Activated T-helper 2 cell treated with anti-CD3 and anti-CD28 coated beads, Interferon-gamma antibody, Interleukin-2, Interleukin-4, amounts not matched to agents 10 μg/mL and 5 μg/mL and 100 μg/mL, durations not matched to agents 14 hours and 24 hours and 36 hours (primary cell): ENCODE results near the gene TECPR2. TPM values are rescaled to one million over a fixed set of nuclear protein-coding genes. Genes with fewer than 3 reads are reported as not detected.

ENCODE experiments used
- DNase-seq: peaks from one replicate; pipeline ENCODE4 v3.0.0; 2021; ENCODE audit warnings: low spot score
- H3K27ac Mint-ChIP-seq: one replicate; pipeline ENCODE4 v1.8.0; 2021; ENCODE audit warnings: mixed read lengths
- H3K27me3 Mint-ChIP-seq: one replicate; pipeline ENCODE4 v1.8.0; 2021; ENCODE audit warnings: low read depth, mixed read lengths
- H3K36me3 Mint-ChIP-seq: one replicate; pipeline ENCODE4 v1.8.0; 2021; ENCODE audit warnings: low read depth, mixed read lengths
- H3K4me1 Mint-ChIP-seq: one replicate; pipeline ENCODE4 v1.8.0; 2021; ENCODE audit warnings: low read depth, mixed read lengths
- H3K4me3 Mint-ChIP-seq: one replicate; pipeline ENCODE4 v1.8.0; 2021; ENCODE audit warnings: low read depth, mild to moderate bottlenecking, moderate library complexity, mixed read lengths
- H3K9me3 Mint-ChIP-seq: one replicate; pipeline ENCODE4 v1.8.0; 2021; ENCODE audit warnings: mixed read lengths
- intact Hi-C: fragments of 100-400 bp; cut with micrococcal nuclease; formaldehyde crosslinking; loops from one replicate; pipeline ENCODE4 v1.15.1; 2023
- total RNA-seq: library from RNA; stranded (reverse); gene quantifications from 2 replicates; pipeline ENCODE4 v1.2.3, GENCODE V29; 2022

TECPR2 gene
- total RNA-seq, 1 donor from 2014 or later = 7.8 TPM

- Mint-ChIP-seq H3K9me3 (no peaks in the 10 kb centered on the region), H3K36me3 (peaks cover 3% of the 10 kb centered on the region), H3K4me3 (no peak overlapping the region), H3K4me1 (peaks cover 1% of the 10 kb centered on the region), H3K27me3 (no peaks in the 10 kb centered on the region), H3K27ac (no peak overlapping the region)
- intact Hi-C loops = no loop called here
- DNase-seq = no peak
Measured at GRCh38 chr14:102424520-102424919, 61.8 kb downstream of the TECPR2 start.

GRCh38 chr14:102424923-102425322 lies 62.2 kb downstream of the TECPR2 start:
- Mint-ChIP-seq H3K4me1 (peaks cover 1% of the 10 kb centered on the region), H3K36me3 (peaks cover 3% of the 10 kb centered on the region)
- intact Hi-C loops = no loop called here

GRCh38 chr14:102426796-102427195 lies 64.1 kb downstream of the TECPR2 start:
- no peak for DNase-seq

More at GRCh38 chr14:102424923-102425322, 62.2 kb downstream of the TECPR2 start:
- H3K27me3 Mint-ChIP-seq = no peaks in the 10 kb centered on the region
- no peak for DNase-seq
- H3K9me3 Mint-ChIP-seq = no peaks in the 10 kb centered on the region
- no peak overlapping the region for H3K27ac Mint-ChIP-seq
- no peak overlapping the region for H3K4me3 Mint-ChIP-seq

GRCh38 chr14:102427642-102428041 lies 64.9 kb downstream of the TECPR2 start:
- Mint-ChIP-seq H3K9me3 (no peaks in the 10 kb centered on the region), H3K27ac (no peak overlapping the region), H3K36me3 (peaks cover 3% of the 10 kb centered on the region), H3K27me3 (no peaks in the 10 kb centered on the region), H3K4me1 (peaks cover 1% of the 10 kb centered on the region), H3K4me3 (no peak overlapping the region)
- intact Hi-C loops = no loop called here
- no peak for DNase-seq

More at GRCh38 chr14:102426796-102427195, 64.1 kb downstream of the TECPR2 start:
- H3K36me3 Mint-ChIP-seq = peaks cover 3% of the 10 kb centered on the region
- no peak overlapping the region for H3K27ac Mint-ChIP-seq
- H3K9me3 Mint-ChIP-seq = no peaks in the 10 kb centered on the region
- no peak overlapping the region for H3K4me3 Mint-ChIP-seq
- no peaks in the 10 kb centered on the region for H3K27me3 Mint-ChIP-seq
- H3K4me1 Mint-ChIP-seq = peaks cover 1% of the 10 kb centered on the region
- intact Hi-C loops = no loop called here

- Mint-ChIP-seq H3K4me3 (no peak overlapping the region), H3K27ac (no peak overlapping the region), H3K9me3 (no peaks in the 10 kb centered on the region), H3K4me1 (peaks cover 1% of the 10 kb centered on the region), H3K36me3 (peaks cover 3% of the 10 kb centered on the region), H3K27me3 (no peaks in the 10 kb centered on the region)
- DNase-seq = no peak
- intact Hi-C loops = no loop called here
Measured at GRCh38 chr14:102430212-102430908, 67.6 kb downstream of the TECPR2 start.

- H3K4me3 Mint-ChIP-seq = no peak overlapping the region
- intact Hi-C loops = no loop called here
Measured at GRCh38 chr14:102431751-102432150, 69.0 kb downstream of the TECPR2 start.

GRCh38 chr14:102434647-102435175 lies 72.0 kb downstream of the TECPR2 start:
- intact Hi-C loops = no loop called here
- H3K4me1 Mint-ChIP-seq = peaks cover 6% of the 10 kb centered on the region
- no peaks in the 10 kb centered on the region for H3K27me3 Mint-ChIP-seq
- H3K27ac Mint-ChIP-seq = no peak overlapping the region
- no peak overlapping the region for H3K4me3 Mint-ChIP-seq
- no peak for DNase-seq
- H3K9me3 Mint-ChIP-seq = no peaks in the 10 kb centered on the region
- H3K36me3 Mint-ChIP-seq = peaks cover 5% of the 10 kb centered on the region

More at GRCh38 chr14:102431751-102432150, 69.0 kb downstream of the TECPR2 start:
- Mint-ChIP-seq H3K27ac (no peak overlapping the region), H3K9me3 (no peaks in the 10 kb centered on the region), H3K36me3 (peaks cover 3% of the 10 kb centered on the region), H3K27me3 (no peaks in the 10 kb centered on the region), H3K4me1 (no peaks in the 10 kb centered on the region)
- DNase-seq = no peak

GRCh38 chr14:102437997-102438915 lies 75.5 kb downstream of the TECPR2 start:
- Mint-ChIP-seq H3K9me3 (no peaks in the 10 kb centered on the region), H3K4me3 (no peak overlapping the region), H3K27ac (no peak overlapping the region), H3K27me3 (no peaks in the 10 kb centered on the region), H3K4me1 (peaks cover 6% of the 10 kb centered on the region), H3K36me3 (peaks cover 5% of the 10 kb centered on the region)
- peak; percentile 63 for DNase-seq
- intact Hi-C loops = loop anchor here (1.0 kb wide), 1 partner anchor 78 kb away; no protein-coding TSS in a partner anchor

- Mint-ChIP-seq H3K27ac (no peak overlapping the region), H3K27me3 (no peaks in the 10 kb centered on the region), H3K36me3 (peaks cover 5% of the 10 kb centered on the region), H3K9me3 (no peaks in the 10 kb centered on the region), H3K4me3 (no peak overlapping the region), H3K4me1 (peaks cover 6% of the 10 kb centered on the region)
- intact Hi-C loops = no loop called here
- DNase-seq = no peak
Measured at GRCh38 chr14:102439556-102439955, 76.8 kb downstream of the TECPR2 start.

GRCh38 chr14:102440392-102440791 lies 77.7 kb downstream of the TECPR2 start:
- H3K4me1 Mint-ChIP-seq = peaks cover 6% of the 10 kb centered on the region
- no peak for DNase-seq
- H3K27ac Mint-ChIP-seq = no peak overlapping the region
- H3K36me3 Mint-ChIP-seq = peaks cover 11% of the 10 kb centered on the region
- intact Hi-C loops = no loop called here
- H3K4me3 Mint-ChIP-seq = no peak overlapping the region
- H3K9me3 Mint-ChIP-seq = no peaks in the 10 kb centered on the region
- no peaks in the 10 kb centered on the region for H3K27me3 Mint-ChIP-seq

GRCh38 chr14:102442241-102443211 lies 79.8 kb downstream of the TECPR2 start:
- intact Hi-C loops = no loop called here
- DNase-seq = no peak
- Mint-ChIP-seq H3K4me1 (peaks cover 6% of the 10 kb centered on the region), H3K4me3 (no peak overlapping the region), H3K27me3 (no peaks in the 10 kb centered on the region), H3K9me3 (no peaks in the 10 kb centered on the region), H3K36me3 (peaks cover 17% of the 10 kb centered on the region), H3K27ac (no peak overlapping the region)

- Mint-ChIP-seq H3K36me3 (peaks cover 15% of the 10 kb centered on the region), H3K27ac (no peak overlapping the region)
Measured at GRCh38 chr14:102445066-102445465, 82.3 kb downstream of the TECPR2 start.

More at GRCh38 chr14:102445066-102445465, 82.3 kb downstream of the TECPR2 start:
- Mint-ChIP-seq H3K4me1 (no peaks in the 10 kb centered on the region), H3K9me3 (no peaks in the 10 kb centered on the region), H3K4me3 (no peak overlapping the region), H3K27me3 (no peaks in the 10 kb centered on the region)
- DNase-seq = no peak
- intact Hi-C loops = no loop called here
